ENCODE results near the gene MGST1. TPM values are rescaled to one million over a fixed set of nuclear protein-coding genes. Genes with fewer than 3 reads are reported as not detected.
A peak's percentile ranks its signal among the peaks of the same experiment; 100 is the strongest.
"Not testable (repeated sequence)": the region's sequence is repeated elsewhere in the genome, so short reads cannot be mapped to it uniquely, and the experiment has no call there.

MGST1 gene
- total RNA-seq, 1 donor from 2014 or later = 23.4 TPM

DNA sequence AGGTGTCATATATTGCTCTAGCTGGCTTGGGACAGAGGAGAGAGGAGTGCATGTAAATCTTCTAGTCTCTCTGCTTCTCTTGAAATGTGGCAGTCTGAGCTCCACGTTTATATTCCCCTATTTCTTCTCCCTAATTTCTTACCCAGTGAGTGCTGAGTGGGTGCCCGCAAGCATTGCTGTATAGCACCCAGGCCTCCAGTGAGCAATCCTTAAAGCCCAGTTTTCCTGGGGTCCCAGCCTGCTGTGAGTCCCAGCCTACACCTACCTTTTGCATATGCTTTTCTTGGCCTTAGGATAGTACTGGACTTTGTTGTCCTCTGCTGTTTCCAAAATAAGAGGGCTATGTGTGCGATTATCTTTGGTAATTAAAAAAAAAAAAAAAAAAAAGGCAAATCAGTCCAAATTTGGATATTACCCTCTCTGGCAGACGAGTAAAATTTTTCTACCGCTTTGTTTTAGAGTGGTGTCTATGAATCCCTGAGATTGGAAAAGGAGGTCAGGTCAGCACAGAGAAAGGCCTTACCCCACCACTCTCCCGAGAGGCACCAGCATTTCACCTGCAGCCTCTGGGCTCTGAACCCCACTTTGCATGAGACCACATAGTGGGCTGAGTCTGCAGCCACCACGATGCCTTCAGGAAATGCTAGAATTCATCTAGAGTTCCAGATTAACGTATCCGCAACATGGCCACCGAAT is 1.1 kb downstream of the MGST1 start:
- DNase-seq (no peak), ATAC-seq (peak; percentile 20)
- intact Hi-C loops (cut with micrococcal nuclease) = no loop called here

DNA sequence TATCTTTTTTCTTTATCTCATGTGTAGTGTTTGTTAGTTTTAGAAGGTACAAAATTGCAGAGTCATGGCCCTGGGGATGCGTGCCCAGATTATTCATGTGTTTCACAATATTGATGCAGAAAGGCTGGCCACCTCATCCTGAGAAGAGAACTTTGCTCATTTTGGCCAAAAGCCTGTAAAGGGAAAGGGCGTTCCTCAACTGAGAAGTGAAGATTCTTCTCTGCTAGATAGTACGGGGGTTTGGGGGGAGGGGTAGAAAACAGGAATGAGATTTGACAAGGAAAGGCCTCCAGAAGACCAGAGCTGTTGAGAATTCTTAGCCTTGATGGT is 1.7 kb downstream of the MGST1 start:
- intact Hi-C loops (cut with micrococcal nuclease) = no loop called here
- peak; percentile 61 for DNase-seq
- peak; percentile 78 for ATAC-seq

DNA sequence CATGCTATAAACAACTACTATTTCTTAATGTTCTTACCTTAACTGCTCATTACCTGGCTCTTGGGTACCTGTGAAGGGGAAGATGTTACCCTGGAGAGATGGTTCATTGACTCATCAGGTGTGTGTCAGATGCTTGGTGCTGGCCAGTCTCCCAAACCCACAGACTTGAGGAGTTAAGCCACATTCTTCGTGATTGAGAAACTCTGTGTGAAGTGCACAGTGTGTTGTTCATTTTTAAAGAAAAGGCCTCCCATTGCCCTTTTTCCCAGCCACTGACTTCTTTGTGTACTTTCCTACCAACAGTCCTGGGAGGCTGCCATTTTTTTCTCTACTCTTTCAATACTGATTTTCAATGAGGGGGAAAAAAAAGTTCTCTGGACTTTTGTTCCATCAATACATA is 3.2 kb downstream of the MGST1 start:
- intact Hi-C loops (cut with micrococcal nuclease) = no loop called here

DNA sequence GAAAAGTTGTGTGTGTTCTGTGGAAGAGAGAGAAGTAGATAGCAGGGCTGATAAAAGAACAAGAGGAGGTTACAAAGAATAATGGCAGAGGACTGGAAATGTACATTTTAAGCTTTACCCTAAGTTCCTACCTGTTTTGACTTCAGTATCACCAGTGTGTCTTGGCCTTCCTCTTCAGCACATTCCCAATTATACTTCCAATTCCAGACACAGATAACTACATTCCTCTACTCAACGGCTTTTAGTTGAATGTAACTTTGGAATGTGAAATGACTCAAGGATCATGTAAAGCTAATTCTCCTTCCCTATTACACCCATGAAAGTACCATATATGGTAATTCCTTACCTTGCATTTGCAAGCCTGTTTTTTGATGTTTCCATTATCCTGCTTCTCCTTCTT is 5.0 kb downstream of the MGST1 start:
- DNase-seq = no peak
- no peak for ATAC-seq
- intact Hi-C loops (cut with micrococcal nuclease) = no loop called here

More for the DNA sequence above, 3.2 kb downstream of the MGST1 start:
- DNase-seq (no peak), ATAC-seq (no peak)

DNA sequence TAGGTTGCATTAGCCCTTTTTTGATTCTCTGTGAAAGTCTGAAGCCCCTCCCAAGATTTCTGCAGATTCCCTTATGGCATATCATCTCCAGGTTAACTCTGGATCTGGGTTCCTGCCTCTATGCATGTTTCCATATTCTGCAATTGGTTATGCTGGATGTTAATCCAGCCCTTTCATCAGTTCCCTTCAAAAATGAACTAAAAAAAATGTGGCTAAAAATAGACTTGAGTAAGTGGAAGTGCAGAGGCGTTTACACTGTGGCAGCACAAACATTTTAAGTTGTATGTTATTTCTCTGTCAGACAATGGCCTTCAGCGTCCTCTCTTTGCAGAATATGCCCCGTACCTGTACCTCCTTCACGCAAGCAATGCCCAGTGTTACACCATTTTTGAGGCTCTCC is 11.4 kb downstream of the MGST1 start:
- intact Hi-C loops (cut with micrococcal nuclease) = no loop called here
- DNase-seq (no peak), ATAC-seq (no peak)

DNA sequence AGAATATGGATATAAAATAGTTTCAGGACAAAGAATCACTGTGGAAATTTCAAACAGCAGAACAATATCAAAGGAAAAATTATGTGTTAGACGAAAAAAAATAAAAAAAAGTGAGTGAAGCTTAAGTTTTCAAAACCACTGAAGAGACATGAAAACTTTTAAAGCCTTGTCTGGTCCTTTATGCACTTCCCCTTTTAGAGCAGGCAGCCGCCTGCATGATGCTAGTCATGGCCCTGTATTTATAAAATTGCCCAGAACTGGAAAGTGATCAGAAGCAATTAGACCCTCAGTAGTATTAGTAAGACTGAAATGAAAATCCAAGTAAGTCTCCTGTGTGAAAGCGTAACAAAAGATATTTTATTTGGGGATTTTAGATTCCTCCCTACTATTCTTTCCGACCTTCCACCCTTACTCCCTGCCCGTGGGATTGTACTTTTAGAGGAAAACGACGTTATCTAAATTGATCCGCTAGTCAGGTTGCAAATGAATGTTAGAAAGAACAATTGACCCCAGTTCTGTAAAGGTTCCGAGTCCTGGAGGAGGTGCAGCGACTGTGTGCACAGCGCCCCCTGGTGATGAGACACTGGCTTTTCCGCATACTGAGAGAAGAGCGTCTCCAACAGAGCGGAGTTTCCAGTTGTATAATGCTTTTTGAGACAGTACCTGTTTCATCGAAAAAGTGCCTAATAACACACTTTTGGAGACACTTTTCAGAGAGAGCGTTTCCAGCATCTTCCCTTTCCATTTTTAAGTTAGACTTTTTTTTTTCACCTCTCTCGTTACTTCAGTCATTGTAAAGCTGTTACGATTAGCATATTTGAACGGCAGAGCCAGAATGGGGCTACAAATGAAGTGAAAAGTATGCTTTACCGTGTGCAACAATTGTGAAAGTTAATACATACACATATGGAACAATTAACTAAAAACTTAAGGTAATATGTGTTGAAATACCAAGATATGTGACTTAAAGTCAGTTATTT is 12.4 kb downstream of the MGST1 start:
- DNase-seq (peak; percentile 75), ATAC-seq (peak; percentile 58)
- intact Hi-C loops (cut with micrococcal nuclease) = no loop called here

DNA sequence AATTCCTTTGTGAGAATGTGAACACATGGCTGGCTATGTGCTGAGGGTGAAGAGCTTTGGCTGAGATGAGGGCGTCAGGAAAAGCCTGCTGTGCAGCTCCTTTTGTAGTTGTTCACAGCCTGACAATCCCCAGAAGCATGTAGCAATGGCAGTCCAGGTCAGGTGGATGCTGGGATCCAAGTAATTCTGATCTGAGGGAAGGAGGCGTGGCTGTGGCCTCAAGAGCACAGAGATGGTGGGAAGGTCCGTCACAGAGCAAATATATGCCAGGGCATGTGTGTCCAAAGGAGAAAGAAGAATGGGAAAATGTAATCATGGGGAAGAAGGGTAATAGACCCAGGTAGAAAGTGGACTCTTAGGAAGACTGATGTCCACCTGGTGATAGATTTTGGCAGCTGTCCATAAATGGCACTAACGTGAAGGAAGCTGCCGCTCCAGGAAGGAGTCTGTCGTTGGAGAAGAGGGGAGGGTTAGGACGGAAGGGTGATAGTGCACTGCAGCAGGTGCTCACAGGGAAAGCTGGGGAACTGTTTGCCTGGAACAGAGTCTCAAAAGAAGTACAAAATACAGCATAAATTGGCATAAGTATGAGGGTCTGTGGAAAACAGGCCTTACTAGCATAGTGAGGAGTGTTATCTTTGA is 13.8 kb downstream of the MGST1 start:
- ATAC-seq (no peak), DNase-seq (no peak)
- intact Hi-C loops (cut with micrococcal nuclease) = no loop called here

DNA sequence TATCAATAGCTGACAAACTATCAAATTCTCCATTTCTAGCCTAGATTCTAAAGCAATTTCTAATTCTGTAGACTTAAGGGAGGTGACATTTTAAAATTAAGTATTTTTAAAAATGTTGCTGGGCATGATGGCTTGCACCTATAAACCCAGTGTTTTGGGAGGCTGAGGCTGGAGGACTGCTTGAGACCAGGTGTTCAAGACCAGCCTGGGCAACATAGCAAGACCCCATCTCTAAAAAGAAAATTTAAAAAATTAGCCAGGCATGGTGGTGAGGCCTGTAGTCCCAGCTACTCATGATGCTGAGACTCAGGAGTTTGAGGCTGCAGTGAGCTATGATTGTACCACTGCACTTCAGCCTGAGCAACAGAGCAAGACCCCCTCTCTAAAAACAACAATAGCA is 15.1 kb downstream of the MGST1 start:
- intact Hi-C loops (cut with micrococcal nuclease) = no loop called here
- no peak for ATAC-seq
- no peak for DNase-seq

DNA sequence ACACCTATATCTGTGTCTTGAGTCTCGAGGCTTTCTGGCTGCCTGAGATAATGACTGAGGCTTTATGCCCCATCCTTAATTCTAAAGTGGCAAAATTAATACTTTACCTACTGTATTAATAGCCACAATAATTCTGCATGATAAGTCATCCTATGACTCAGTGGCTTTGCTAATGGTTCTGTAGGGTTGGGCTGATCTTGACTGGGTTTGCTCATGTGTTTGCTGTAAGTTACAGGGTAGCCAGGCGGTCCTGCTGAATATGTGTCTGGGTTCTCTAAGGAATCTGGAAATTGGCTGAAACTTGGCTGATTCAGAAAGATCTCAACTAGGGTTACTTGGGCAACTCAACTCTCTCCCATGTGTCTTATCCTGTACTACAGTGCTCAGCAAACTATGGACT is 21.7 kb downstream of the MGST1 start:
- no peak for DNase-seq
- intact Hi-C loops (cut with micrococcal nuclease) = no loop called here
- ATAC-seq = no peak

DNA sequence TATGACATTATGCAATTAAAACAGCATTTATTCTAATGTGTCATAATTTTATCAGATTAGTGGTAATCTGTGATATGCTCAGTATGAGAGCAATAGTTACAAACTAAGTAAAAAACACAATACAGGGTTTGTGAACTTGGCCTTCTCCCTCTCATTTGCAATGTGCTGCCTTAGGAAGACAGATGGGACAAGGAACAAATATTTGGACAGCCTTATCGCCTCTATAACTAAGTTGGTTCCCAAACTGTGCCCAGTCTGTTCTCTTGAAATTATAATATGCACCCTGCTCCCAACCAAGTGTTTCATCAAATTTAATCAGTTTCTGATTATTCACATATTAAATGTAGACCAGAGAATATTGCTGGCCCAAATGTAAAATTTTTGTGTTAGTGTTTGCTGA is 22.7 kb downstream of the MGST1 start:
- ATAC-seq = no peak
- intact Hi-C loops (cut with micrococcal nuclease) = no loop called here

DNA sequence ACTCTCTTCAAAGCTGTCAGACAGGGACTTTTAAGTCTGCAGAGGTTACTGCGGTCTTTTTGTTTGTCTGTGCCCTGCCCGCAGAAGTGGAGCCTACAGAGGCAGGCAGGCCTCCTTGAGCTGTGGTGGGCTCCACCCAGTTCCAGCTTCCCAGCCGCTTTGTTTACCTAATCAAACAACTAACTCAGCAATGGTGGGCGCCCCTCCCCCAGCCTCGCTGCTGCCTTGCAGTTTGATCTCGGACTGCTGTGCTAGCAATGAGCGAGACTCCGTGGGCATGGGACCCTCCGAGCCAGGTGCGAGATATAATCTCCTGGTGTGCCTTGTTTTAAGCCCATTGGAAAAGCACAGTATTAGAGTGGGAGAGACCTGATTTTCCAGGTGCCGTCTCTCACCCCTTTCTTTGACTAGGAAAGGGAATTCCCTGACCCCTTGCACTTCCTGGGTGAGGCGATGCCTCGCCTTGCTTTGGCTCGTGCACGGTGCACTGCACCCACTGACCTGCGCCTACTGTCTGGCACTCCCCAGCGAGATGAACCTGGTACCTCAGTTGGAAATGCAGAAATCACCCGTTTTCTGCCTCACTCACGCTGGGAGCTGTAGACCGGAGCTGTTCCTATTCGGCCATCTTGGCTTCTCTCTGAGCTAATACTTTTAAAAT is 35.3 kb downstream of the MGST1 start:
- intact Hi-C loops (cut with micrococcal nuclease); ATAC-seq; DNase-seq: not testable (repeated sequence)

More for the DNA sequence above, 22.7 kb downstream of the MGST1 start:
- no peak for DNase-seq

DNA sequence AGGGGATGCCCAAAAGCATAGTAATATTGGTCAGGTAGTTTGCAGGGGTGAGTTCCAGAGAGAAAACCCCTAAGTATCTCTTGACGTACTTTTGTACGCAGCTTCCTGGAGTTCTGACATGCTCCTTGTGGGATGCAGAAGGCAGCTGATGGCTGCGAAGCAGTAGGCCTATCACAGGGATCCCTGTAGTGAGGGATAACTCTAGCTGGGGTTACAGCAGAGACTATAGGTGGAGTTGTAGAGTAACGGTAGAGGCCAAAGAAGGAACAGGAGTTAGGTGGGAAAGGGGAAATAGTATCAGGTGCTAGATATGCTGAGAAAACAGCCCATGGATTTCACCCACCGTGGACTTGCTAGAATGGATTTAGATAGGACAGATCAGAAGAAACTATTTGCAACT is 37.3 kb downstream of the MGST1 start:
- intact Hi-C loops (cut with micrococcal nuclease) = no loop called here
- ATAC-seq (no peak), DNase-seq (no peak)

DNA sequence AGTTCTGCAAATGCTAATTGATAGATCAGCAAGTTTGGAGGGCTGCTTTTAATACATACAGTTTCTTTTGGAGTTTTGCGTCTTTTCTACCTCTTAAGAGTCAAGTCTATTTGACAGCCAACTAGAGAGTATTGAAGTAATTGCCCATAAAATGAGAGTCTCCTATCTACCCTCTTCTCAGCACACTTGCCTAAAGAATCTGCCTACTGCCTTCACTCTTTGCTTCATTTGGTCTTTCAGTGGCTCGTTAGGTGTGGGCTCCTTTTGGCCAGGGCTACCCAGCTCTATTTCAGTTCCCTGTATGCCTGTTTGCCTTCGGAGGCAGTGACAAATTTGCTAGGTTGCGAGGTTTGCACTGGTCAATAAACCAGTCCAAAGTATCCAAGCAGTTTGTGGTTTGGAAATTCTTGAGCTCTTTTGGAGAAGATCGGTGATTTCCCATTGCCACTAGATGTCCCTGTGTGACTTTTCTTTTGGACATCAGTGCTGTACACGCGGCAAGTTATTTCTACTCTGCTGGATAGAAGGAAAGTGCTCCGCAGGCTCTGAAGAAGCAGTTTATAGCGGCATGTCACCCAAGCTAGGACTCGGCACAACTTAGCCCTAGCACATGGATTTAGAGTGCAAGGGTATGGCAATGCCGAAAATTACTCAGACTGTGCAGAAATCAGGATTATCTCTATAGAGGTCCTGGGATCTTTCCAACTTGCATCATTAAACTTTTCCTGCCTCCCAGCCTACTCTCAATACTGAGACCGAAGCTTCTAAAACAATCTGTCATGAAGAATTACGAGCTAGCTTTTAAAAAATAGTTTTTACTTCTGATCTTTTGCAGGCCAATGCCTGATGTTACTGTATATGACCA is 38.6 kb downstream of the MGST1 start:
- intact Hi-C loops (cut with micrococcal nuclease) = no loop called here
- peak; percentile 69 for ATAC-seq
- DNase-seq = no peak

DNA sequence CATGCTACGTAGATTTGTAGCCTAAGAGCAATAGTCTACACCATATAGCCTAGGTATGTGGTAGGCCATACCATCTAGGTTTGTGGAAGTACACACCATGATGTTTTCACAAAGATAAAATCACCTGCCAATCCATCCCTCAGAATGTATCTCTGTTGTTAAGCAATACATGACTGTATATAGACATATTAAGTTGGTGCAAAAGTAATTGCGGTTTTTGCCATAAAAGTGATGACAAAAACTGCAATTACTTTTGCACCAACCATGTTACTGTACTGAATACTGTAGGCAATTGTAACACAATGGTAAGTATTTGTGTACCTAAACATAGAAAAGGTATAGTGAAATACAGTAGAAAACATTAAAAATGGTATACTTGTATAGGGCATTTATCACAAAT is 40.5 kb downstream of the MGST1 start:
- ATAC-seq = no peak
- intact Hi-C loops (cut with micrococcal nuclease) = no loop called here
- no peak for DNase-seq

DNA sequence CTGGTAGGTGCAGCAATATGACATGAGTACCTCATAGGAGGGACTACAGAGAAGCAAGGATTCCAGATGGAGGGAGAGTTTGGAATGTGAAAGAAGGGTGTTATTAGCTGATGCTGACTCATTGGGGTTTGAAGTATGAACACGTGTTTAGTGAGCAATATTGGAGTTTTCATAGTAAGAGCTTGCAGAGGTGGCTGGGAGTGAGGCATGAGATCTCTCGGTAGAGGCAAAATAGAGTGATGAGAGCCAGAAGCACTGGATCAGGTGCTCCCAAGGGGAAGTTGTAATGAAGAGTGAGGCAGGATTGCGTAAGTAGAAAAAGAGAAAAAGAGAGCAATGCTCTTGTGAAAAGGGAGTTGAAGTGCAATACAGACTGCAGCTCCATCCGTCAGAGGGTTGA is 42.1 kb downstream of the MGST1 start:
- DNase-seq = no peak
- no peak for ATAC-seq
- intact Hi-C loops (cut with micrococcal nuclease) = no loop called here

DNA sequence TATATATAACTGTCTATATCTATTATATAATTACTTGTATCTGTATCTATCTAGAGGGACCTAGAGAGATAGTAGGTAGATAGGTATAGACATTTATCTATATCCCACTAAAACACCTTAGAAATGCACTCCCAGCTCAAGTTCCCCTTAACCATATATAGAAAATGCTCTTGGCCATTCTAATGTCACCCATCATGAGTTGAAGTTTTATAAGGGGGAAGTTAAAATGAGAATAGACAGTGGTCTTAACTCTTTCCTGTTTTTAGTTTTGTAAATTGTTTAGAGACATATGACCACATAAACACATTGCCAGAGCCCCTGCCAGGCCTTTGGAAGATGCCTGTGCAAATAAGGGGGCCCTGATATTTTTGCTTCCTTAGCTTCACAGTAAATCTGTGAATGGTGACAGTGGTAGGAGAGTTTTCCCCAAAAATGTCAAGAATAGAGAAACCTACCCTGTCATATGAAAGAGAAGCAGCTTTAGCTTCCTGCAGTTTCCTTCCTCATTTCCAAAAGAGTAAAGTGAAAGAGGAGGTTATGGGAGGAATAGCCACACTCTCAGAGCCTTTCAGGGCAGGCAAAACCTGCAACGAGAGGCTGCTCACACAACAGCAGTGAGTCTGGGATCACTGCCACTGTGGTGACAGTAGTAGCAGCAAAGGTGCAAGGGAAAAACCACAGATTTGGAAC is 45.5 kb downstream of the MGST1 start:
- no peak for DNase-seq
- intact Hi-C loops (cut with micrococcal nuclease) = no loop called here
- ATAC-seq = no peak

DNA sequence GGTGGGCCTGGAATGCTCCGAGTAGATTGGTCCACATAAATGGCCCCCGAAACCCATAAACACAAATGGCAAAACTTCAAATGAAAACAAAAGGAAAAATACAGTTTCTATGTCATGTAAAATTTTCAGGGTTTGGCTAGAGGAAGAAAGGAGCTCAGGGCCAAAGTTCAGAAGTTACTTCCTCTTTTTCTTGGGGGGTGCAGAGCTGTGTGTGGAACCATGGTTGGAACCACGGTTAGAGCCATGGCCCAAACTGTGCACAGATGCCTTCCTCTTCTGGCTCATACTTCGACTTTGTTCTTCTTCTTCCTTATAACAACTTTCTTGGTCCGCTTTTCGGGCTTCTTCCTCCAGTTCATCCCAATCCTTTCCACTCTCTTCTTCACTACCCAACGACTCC is 51.7 kb downstream of the MGST1 start:
- DNase-seq (no peak), ATAC-seq (no peak)
- intact Hi-C loops (cut with micrococcal nuclease) = no loop called here

DNA sequence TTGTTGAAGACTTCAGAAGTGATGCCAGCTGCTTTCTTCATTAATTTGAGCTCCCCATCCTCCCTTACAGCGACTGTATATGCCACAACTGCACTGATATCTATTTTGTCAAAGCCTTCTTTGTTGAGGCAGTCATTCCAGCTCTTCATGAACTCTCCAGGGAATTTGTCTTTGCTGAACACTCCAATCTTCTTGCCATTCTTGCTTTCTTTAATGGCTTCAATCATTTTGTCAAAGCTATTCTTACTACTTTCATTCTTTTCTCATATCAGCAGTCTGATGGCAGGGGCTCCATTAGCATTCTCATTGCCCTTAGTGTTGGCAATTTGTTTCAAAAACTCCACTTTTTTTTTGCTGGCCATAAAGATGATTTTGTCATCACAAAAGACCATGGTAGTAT is 54.4 kb downstream of the MGST1 start:
- DNase-seq; ATAC-seq; intact Hi-C loops (cut with micrococcal nuclease): not testable (repeated sequence)
